ENCODE measurements around the gene KMT2A.

Gene KMT2A

GRCh38 chr11:118485273-118485672 is 49.0 kb downstream of the KMT2A start:
- no peak for DNase-seq (ENCODE audit: low read depth, low spot score)

- DNase-seq (ENCODE audit: low read depth, low spot score) = peak; percentile 55
These were observed 52.3 kb downstream of the KMT2A start for GRCh38 chr11:118488480-118489109.

GRCh38 chr11:118491041-118491440 is 54.7 kb downstream of the KMT2A start:
- DNase-seq (ENCODE audit: low read depth, low spot score) = no peak

- no peak for DNase-seq (ENCODE audit: low read depth, low spot score)
These were observed 61.5 kb downstream of the KMT2A start for GRCh38 chr11:118497831-118498230.

GRCh38 chr11:118503216-118503615 is 66.9 kb downstream of the KMT2A start:
- no peak for DNase-seq (ENCODE audit: low read depth, low spot score)

GRCh38 chr11:118511601-118512000 is 75.3 kb downstream of the KMT2A start:
- DNase-seq (ENCODE audit: low read depth, low spot score) = no peak

- DNase-seq (ENCODE audit: low read depth, low spot score) = no peak
These were observed 77.8 kb downstream of the KMT2A start for GRCh38 chr11:118514103-118514502.

GRCh38 chr11:118519549-118519948 is 83.3 kb downstream of the KMT2A start:
- no peak for DNase-seq (ENCODE audit: low read depth, low spot score)

GRCh38 chr11:118521892-118522311 is 85.6 kb downstream of the KMT2A start:
- DNase-seq (ENCODE audit: low read depth, low spot score) = no peak

GRCh38 chr11:118522571-118523072 is 86.3 kb downstream of the KMT2A start:
- no peak for DNase-seq (ENCODE audit: low read depth, low spot score)

- DNase-seq (ENCODE audit: low read depth, low spot score) = no peak
These were observed 88.1 kb downstream of the KMT2A start for GRCh38 chr11:118524356-118524755.

GRCh38 chr11:118524757-118525470 is 88.6 kb downstream of the KMT2A start:
- DNase-seq (ENCODE audit: low read depth, low spot score) = no peak

- no peak for DNase-seq (ENCODE audit: low read depth, low spot score)
These were observed 90.4 kb downstream of the KMT2A start for GRCh38 chr11:118526688-118527087.

GRCh38 chr11:118527109-118527508 is 90.8 kb downstream of the KMT2A start, which contains the start of gene TTC36:
TSS of gene TTC36 (plus strand) at chr11:118527474. CDS start at chr11:118527495, 21 bp downstream.
- DNase-seq (ENCODE audit: low read depth, low spot score) = no peak

GRCh38 chr11:118528511-118528910 is 92.2 kb downstream of the KMT2A start:
- no peak for DNase-seq (ENCODE audit: low read depth, low spot score)

- no peak for DNase-seq (ENCODE audit: low read depth, low spot score)
These were observed 93.4 kb downstream of the KMT2A start for GRCh38 chr11:118529584-118530175.

- DNase-seq (ENCODE audit: low read depth, low spot score) = no peak
These were observed 93.9 kb downstream of the KMT2A start for GRCh38 chr11:118530180-118530682.

- no peak for DNase-seq (ENCODE audit: low read depth, low spot score)
These were observed 94.6 kb downstream of the KMT2A start, which contains the start of gene TMEM25 for GRCh38 chr11:118530683-118531596. TSS of gene TMEM25 (plus strand) at chr11:118531192. CDS start at chr11:118531802, 610 bp downstream.

GRCh38 chr11:118531597-118532084 is 95.3 kb downstream of the KMT2A start:
- no peak for DNase-seq (ENCODE audit: low read depth, low spot score)

- DNase-seq (ENCODE audit: low read depth, low spot score) = no peak
These were observed 95.8 kb downstream of the KMT2A start for GRCh38 chr11:118532091-118532490.

All from smooth muscle cell of the brain vasculature (primary cell).